ENCODE results near the gene RALGPS1.

DNA sequence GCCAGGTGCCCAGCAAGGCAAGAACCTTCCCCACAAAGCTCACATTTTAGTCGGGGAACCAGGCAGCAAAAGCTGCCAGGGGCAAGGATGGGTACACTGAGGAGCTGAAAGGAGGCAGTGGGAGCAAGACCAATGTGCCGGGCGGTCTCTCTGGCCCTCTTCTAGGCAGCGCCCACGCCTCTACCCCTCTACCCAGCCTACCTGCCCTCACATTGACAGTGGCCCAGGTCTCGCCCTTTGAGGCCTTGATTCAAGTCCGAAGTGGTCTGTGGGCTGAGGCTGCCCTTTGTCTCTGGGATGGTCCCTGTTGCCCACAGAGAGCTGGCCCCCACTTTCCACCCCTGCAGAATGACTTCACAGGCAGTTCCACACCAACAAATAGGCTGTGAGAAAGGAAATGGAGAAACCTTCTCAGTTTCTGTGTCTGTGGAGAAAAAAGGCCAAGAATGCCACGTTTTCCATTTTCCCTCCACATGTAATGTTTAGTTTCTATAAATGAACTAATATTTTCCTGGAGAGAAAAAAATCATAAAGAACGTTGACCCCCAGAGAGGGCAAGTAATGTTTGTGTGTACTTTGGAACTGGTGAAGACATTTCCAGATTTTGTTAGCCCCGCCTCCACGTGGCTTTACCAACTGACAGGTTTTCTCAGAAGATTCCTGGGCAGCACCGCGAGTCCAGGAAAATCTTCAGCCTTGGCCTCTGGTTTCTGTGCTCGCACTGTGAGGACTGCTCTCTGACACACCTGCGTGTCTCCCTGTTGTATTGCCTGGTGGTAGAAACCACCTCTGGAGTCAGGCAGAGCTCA is 265.3 kb downstream of the RALGPS1 start:
- TF ChIP-seq, protein P1, sequence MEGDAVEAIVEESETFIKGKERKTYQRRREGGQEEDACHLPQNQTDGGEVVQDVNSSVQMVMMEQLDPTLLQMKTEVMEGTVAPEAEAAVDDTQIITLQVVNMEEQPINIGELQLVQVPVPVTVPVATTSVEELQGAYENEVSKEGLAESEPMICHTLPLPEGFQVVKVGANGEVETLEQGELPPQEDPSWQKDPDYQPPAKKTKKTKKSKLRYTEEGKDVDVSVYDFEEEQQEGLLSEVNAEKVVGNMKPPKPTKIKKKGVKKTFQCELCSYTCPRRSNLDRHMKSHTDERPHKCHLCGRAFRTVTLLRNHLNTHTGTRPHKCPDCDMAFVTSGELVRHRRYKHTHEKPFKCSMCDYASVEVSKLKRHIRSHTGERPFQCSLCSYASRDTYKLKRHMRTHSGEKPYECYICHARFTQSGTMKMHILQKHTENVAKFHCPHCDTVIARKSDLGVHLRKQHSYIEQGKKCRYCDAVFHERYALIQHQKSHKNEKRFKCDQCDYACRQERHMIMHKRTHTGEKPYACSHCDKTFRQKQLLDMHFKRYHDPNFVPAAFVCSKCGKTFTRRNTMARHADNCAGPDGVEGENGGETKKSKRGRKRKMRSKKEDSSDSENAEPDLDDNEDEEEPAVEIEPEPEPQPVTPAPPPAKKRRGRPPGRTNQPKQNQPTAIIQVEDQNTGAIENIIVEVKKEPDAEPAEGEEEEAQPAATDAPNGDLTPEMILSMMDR (IDR thresholded peaks at IDR 0.05) = no peak
- no peak for TF ChIP-seq EZH2 (IDR thresholded peaks at IDR 0.05; ENCODE audit: borderline replicate concordance, insufficient read depth, low read depth, low read length, poor library complexity, severe bottlenecking)

All from B cell (primary cell).